ENCODE data around the gene FAM110D.

The FAM110D gene

GRCh38 chr1:26169669-26170471 is 11.0 kb downstream of the FAM110D start, which contains the start of gene ZNF593:
ZNF593 (plus strand) TSS chr1:26169908; CDS start chr1:26169984, 76 bp downstream.
- POLR2A ChIA-PET: interaction anchor here (0.9 to 2.0 kb wide), 10 partner anchors 10 to 126 kb away, joined by 3 to 19 read pairs (median 5); partner anchors contain the start of genes CATSPER4, CEP85 and FAM110D
- TF ChIP-seq HDGF (IDR thresholded peaks at IDR 0.05; ENCODE audit: borderline replicate concordance): no peak
- TF ChIP-seq TARDBP (IDR thresholded peaks at IDR 0.05): peak; percentile 77
- no peak for TF ChIP-seq CTBP1 (IDR thresholded peaks at IDR 0.05; ENCODE audit: borderline replicate concordance)
- no peak for TF ChIP-seq BHLHE40 (IDR thresholded peaks at IDR 0.05; ENCODE audit: borderline replicate concordance)
- no peak for TF ChIP-seq SUZ12 (IDR thresholded peaks at IDR 0.05)
- peak; percentile 53; the same call in 1 of the 2 replicates for TF ChIP-seq L3MBTL2 (conservative IDR thresholded peaks at IDR 0.05)
- peak; percentile 87 for TF ChIP-seq ELF4 (IDR thresholded peaks at IDR 0.05)
- TF ChIP-seq ARNT (IDR thresholded peaks at IDR 0.05): peak; percentile 11; the same call in 1 of the 2 replicates
- no peak for TF ChIP-seq FOXA1 (IDR thresholded peaks at IDR 0.05)
- no peak; the same call in 1 of the 2 replicates for TF ChIP-seq LEF1 (IDR thresholded peaks at IDR 0.05; ENCODE audit: borderline replicate concordance)
- 0 out of 2 replicates have a peak, but pooled peaks have one; percentile 19 for TF ChIP-seq PKNOX1 (IDR thresholded peaks at IDR 0.05)
- CTCF ChIA-PET: interaction anchor here (0.5 to 2.2 kb wide), 15 partner anchors 8 to 230 kb away, joined by 3 to 8 read pairs (median 3); partner anchors contain the start of gene CEP85
- peak; percentile 99 for DNase-seq (ENCODE audit: extremely low spot score)

GRCh38 chr1:26170472-26170821 is 11.6 kb downstream of the FAM110D start:
- ChIA-PET CTCF (interaction anchor here (1.2 to 2.2 kb wide), 4 partner anchors 39 to 134 kb away, joined by 3 to 8 read pairs (median 6); partner anchors contain the start of gene CEP85), POLR2A (interaction anchor here (1.4 to 2.0 kb wide), 6 partner anchors 9 to 126 kb away, joined by 4 to 19 read pairs (median 7); partner anchors contain the start of genes CATSPER4 and CEP85)
- DNase-seq (ENCODE audit: extremely low spot score): no peak
- TF ChIP-seq ARNT (IDR thresholded peaks at IDR 0.05): no peak
- TF ChIP-seq PKNOX1 (IDR thresholded peaks at IDR 0.05): no peak
- TF ChIP-seq NFRKB (IDR thresholded peaks at IDR 0.05): no peak
- TF ChIP-seq FOXK2 (IDR thresholded peaks at IDR 0.05): no peak
- no peak for TF ChIP-seq ELF4 (IDR thresholded peaks at IDR 0.05)
- TF ChIP-seq HDGF (IDR thresholded peaks at IDR 0.05; ENCODE audit: borderline replicate concordance): no peak
- TF ChIP-seq ZNF384 (IDR thresholded peaks at IDR 0.05): no peak
- TF ChIP-seq LEF1 (IDR thresholded peaks at IDR 0.05; ENCODE audit: borderline replicate concordance): no peak

GRCh38 chr1:26171084-26172072 is 12.5 kb downstream of the FAM110D start, which contains the start of gene ZNF593OS:
ZNF593OS (minus strand) TSS chr1:26171832; CDS start chr1:26171661, 171 bp downstream.
- CTCF ChIA-PET: no interaction called here
- TF ChIP-seq ARNT (IDR thresholded peaks at IDR 0.05) (no peak), SP1 (IDR thresholded peaks at IDR 0.05) (no peak), TARDBP (IDR thresholded peaks at IDR 0.05) (no peak), CTBP1 (IDR thresholded peaks at IDR 0.05; ENCODE audit: borderline replicate concordance) (no peak), BHLHE40 (IDR thresholded peaks at IDR 0.05; ENCODE audit: borderline replicate concordance) (no peak), L3MBTL2 (conservative IDR thresholded peaks at IDR 0.05) (no peak), ELF4 (IDR thresholded peaks at IDR 0.05) (no peak), ZNF384 (IDR thresholded peaks at IDR 0.05) (no peak), LEF1 (IDR thresholded peaks at IDR 0.05; ENCODE audit: borderline replicate concordance) (no peak), FOXK2 (IDR thresholded peaks at IDR 0.05) (no peak)
- no peak for DNase-seq (ENCODE audit: extremely low spot score)
- POLR2A ChIA-PET: interaction anchor here (1.1 to 2.0 kb wide), 3 partner anchors 16 to 60 kb away, joined by 3 to 6 read pairs (median 4); no protein-coding TSS in a partner anchor

- CTCF ChIA-PET: no interaction called here
- DNase-seq (ENCODE audit: extremely low spot score): no peak
- TF ChIP-seq SUZ12 (IDR thresholded peaks at IDR 0.05) (no peak), CTBP1 (IDR thresholded peaks at IDR 0.05; ENCODE audit: borderline replicate concordance) (no peak), ZNF384 (IDR thresholded peaks at IDR 0.05) (no peak), L3MBTL2 (conservative IDR thresholded peaks at IDR 0.05) (no peak), NFRKB (IDR thresholded peaks at IDR 0.05) (no peak), FOXK2 (IDR thresholded peaks at IDR 0.05) (no peak), LEF1 (IDR thresholded peaks at IDR 0.05; ENCODE audit: borderline replicate concordance) (no peak), FOXM1 (IDR thresholded peaks at IDR 0.05; ENCODE audit: borderline replicate concordance) (no peak), BHLHE40 (IDR thresholded peaks at IDR 0.05; ENCODE audit: borderline replicate concordance) (no peak), TARDBP (IDR thresholded peaks at IDR 0.05) (no peak), ARNT (IDR thresholded peaks at IDR 0.05) (no peak), ELF4 (IDR thresholded peaks at IDR 0.05) (no peak), HDGF (IDR thresholded peaks at IDR 0.05; ENCODE audit: borderline replicate concordance) (no peak), SP1 (IDR thresholded peaks at IDR 0.05) (no peak), FOXA1 (IDR thresholded peaks at IDR 0.05) (no peak), PKNOX1 (IDR thresholded peaks at IDR 0.05) (no peak)
- POLR2A ChIA-PET: no interaction called here
These were observed 16.5 kb downstream of the FAM110D start for GRCh38 chr1:26175346-26175745.

GRCh38 chr1:26177182-26177684 is 18.4 kb downstream of the FAM110D start, which contains the start of gene CNKSR1:
CNKSR1 (plus strand) TSS chr1:26177491; CDS start chr1:26177548, 57 bp downstream.
- TF ChIP-seq TARDBP (IDR thresholded peaks at IDR 0.05) (no peak), NFRKB (IDR thresholded peaks at IDR 0.05) (no peak), HDGF (IDR thresholded peaks at IDR 0.05; ENCODE audit: borderline replicate concordance) (no peak), L3MBTL2 (conservative IDR thresholded peaks at IDR 0.05) (no peak), FOXA1 (IDR thresholded peaks at IDR 0.05) (no peak), BHLHE40 (IDR thresholded peaks at IDR 0.05; ENCODE audit: borderline replicate concordance) (no peak), SUZ12 (IDR thresholded peaks at IDR 0.05) (no peak), ELF4 (IDR thresholded peaks at IDR 0.05) (no peak)
- no peak for DNase-seq (ENCODE audit: extremely low spot score)
- ChIA-PET POLR2A (no interaction called here), CTCF (interaction anchor here (1.6 kb wide), 1 partner anchor 8 kb away, joined by 8 read pairs; the partner anchor contains the start of genes C1orf232 and ZNF593)
